Measurements from ENCODE around the gene WWOX. TPM values are rescaled to one million over a fixed set of nuclear protein-coding genes. Genes with fewer than 3 reads are reported as not detected.

Gene WWOX
- total RNA-seq, 1 experiment from 2014 or later, result 20.3 TPM

DNA sequence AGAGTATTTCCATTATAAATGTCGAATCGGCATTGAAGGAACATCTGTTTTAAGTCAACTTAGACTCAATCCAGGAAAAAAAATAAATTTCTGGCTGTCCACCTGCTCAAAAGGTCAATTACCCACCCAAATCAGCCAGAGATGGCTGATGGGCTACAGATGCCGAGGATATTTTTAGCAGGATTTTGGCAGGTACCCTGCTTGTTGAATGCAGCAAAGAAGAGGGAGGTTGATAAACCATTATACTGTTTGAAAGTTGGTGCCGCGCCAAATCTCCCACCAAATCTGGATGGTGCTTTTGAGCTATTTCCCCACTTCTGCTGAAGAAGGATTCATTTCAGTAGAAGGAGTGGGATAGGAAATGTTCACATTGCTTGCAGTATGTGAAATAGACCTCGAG is 963.4 kb downstream of the WWOX start:
- DNase-seq (ENCODE audit: low read depth), result no peak

DNA sequence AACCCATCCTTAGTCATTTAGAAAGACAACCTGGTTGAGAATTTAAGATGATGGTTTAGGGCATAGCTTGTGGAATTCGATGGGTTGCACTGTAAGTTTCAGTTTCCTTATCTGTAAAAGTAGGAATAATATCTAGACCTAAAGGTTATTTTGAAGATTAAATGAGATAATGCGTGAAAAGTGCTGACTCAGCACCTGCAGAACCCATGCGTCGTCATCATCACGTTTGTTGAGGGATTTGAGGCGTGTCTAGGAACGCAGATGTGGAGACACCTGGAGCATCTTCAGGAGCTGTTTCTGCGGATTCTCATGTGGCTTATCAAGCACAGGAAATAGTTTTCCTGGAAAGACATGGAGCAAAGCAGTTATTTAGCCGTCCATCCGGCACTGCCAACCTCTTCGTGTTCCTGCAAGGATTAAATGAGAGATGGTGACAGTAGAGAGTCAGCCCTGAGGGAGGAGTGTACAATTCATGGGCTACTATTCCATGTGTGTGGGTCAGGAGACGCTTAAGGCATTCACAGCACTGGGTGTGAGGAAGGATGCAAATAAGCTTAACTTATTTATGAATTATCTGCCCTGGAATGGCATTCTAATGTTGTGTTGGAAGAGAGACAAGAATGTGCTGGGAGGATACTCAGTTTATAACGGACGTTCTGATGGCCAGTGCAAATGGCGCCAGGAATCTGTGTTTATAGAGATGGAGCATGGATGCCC is 965.0 kb downstream of the WWOX start:
- no peak for DNase-seq (ENCODE audit: low read depth)

DNA sequence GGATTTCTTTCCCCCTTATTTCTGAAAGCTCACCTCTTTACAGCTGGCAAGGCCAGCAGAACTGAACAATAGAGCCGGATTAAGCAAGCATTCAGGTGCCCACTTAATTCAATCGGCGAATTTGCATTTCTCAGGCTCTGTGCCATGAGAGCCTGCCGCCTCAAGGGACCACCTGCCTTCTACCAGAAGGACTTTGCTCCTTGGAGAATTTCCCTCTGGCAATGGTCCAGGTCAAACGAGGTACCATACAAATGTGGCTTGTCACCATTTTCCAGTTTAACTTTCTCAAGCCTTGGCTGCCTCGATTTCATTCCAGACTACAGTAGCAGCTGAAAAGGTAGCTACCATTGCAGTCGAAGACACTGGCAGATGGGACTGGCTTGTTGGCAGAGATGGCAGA is 967.1 kb downstream of the WWOX start:
- DNase-seq (ENCODE audit: low read depth), result no peak

DNA sequence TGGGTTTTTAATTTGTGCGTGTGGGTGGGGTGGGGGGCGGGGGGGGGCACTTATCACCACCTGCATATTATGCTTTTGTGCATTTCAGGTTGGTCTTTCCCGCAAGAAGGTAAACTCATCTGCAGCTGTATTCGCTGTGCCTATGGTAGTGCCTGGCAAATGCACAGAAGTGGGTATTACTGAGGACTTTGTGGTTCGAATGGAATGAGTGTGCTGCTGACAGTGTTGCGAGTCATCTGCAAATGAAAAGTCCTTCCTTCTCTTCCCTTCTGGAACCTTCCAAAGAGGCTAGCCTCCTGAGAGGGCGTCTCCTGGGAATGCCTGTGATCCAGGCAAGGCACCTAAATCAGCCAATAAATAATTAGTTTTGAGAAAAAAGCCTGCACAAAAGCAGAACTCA is 968.1 kb downstream of the WWOX start:
- no peak for DNase-seq (ENCODE audit: low read depth)

DNA sequence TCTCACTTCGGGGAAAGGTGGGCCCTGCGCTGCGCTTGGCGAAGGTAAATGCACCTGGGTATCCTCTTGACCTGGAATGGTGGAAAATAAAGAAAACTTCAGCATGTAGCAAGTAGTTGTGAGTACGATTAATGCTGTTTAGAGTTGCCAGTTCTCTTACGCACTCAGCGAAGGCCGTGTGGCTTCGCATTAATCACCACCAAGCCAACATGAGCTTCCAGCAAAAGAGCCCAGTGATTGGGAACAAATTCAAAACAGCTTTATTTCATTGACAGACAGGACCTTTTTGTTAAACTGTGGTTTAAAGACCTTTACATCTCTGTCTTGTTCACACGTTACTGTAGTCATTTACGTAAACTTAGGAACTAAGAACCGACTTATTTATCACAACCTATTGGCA is 969.7 kb downstream of the WWOX start:
- DNase-seq (ENCODE audit: low read depth), result no peak

DNA sequence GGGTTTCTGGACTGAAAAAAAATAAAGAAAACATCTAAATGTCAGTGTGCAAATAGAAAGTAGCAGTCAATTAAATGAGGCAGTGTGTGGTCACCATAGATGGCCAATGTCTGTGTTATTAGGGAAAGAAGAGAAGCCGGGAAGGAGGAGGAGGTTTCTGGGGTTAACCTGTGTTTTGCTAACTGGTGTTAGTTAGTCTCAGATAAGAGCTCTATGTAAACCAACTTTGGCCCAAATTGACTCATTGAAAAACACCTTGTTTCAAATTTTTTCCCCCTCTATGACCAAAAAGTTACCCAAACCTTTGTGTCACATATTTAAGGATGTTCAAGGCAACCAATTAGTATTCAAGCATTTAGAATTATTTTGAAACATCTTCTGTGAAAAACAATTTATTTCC is 970.2 kb downstream of the WWOX start:
- no peak for DNase-seq (ENCODE audit: low read depth)

DNA sequence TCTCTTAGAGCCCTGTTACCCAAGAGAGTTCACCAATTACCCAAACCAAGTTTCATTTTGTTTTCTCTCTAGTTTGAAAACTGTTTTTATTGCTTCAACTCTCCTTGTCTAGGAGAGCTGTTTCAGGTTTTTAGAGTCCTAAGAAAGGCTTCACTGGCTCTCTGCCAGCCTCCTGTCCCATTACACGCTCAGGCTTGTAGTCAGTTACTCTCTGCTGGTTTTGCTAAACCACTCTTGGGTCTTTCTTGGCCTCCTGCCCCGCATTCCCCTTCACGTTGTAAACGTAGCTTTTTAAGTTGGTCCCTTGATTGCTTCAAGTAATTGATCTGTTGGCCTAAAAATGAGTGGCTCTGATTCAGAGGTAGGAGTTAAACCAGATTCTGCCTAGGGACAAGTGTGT is 972.0 kb downstream of the WWOX start:
- no peak for DNase-seq (ENCODE audit: low read depth)

DNA sequence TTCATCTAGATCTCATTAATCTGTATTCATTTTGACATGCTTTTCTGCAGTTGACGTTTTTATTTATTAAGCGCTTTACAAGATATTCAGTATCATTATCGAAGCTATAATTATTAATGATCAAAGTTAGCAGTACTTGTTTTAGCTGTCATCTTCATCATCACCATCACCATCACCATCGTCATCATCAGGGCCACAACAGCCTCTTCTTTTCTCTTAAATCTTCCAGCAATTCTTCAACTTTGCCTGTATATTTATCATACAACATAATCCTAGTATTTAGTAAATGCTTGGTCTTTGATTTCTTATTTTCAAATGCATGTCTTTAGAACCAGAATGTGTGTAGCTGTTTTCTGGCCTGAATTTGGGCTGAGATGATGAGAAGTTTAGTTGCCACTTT is 973.1 kb downstream of the WWOX start:
- DNase-seq (ENCODE audit: low read depth), result no peak

DNA sequence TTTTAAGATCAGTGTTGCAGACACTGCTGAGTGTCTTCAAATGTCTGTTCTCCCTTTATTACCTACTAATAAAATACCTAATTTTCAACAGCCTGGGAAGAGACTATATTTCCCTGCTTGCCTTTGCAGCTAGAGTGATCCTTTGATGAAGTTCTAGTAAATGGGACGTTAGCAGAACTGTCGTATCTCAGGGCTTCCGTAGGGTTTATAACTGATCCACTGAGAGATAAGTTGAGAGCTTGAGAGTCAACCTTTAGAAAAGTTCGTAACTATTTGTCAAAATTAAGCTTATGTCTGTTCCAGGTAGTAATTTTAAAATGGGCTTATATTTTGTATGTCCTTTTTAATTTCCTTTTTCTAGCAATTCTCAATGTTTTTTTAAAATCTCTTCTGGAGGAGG is 974.1 kb downstream of the WWOX start:
- DNase-seq (ENCODE audit: low read depth), result no peak

DNA sequence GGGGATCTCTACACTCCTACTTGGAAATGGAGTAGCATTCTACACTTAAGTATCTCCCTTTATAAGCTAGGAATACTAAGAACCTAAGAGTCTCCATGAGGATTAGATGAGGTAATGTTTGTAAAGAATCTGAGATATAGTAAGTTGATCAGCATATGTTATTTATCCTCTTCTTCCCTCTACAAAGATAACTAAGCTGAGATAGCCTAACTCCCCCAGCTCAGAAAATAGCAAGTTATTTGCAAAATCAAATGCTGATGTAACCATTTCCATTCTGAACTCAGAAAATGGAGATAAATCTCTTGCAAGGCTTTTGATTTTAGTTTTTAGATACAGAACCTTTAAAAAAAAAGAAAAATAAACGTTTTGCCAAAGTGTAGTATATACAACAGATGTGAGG is 975.1 kb downstream of the WWOX start:
- DNase-seq (ENCODE audit: low read depth), result no peak

DNA sequence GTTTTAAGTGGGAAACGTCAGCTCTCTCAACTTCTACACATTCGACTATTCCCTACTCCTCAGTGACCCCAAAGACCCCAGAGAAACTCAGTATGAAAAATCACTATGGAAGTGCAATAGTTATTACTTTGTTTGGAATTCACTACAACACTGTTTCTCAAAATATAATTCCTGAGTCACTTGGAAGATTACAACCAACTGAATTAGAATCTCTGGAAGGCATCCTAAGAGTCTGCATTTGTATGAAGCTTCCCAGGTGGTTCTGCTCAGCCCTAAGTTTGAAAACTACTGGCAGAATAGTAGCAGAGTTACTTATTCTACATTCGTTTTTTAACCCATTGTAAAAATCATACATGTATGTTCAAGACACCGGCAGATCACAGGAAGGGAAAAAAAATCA is 975.5 kb downstream of the WWOX start:
- no peak for DNase-seq (ENCODE audit: low read depth)

DNA sequence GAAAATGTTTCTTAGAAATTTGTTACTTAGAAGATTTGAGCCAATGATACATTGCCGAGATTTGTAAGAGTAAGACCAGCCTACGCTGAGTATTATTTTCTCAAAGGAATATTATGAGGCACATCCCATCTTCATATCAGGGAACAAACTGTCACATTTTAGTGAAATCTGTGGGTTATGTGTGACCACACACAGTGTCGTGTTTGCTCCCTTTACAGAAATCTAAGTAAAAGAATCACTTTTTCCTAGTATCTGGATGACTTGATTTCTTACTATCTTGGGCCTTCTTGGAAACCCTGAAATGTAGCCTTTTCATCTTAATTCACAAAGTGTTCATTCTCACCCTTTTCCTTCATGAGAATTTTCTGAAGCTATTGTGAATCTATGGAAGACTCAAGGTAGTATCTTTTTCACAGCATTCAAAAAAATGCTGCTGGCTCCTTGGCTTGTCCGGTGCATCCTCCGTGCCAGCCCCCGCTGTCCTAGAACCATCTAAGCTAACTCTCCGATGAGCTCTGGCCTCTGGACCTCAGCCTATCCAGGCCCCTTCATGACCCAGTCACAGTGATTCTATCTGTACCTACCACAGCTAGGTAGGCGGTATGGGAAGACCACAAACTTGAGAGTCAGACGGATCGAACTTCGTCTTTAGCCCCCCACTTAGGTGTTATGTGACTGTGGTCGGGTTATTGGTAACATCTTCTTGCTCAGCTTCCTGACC is 976.8 kb downstream of the WWOX start:
- no peak for DNase-seq (ENCODE audit: low read depth)

DNA sequence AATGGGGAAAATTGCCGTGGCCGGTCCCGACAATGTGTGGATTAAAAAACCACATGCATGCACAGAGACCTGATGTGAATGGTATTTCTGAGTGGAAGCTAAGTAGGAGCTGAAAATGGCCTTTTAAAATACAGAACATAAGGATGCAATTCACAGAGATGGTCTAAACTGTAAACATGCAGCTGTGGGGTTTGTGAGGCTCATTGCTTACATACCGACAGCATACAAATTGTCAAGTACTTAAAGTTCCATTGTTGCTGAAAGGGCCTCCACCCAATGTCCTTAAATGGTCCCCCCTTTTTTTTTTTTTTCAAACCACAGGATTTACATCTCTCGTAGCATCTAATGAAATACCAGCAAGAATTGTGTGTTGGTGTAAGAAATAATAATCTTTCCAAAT is 977.9 kb downstream of the WWOX start:
- no peak for DNase-seq (ENCODE audit: low read depth)

DNA sequence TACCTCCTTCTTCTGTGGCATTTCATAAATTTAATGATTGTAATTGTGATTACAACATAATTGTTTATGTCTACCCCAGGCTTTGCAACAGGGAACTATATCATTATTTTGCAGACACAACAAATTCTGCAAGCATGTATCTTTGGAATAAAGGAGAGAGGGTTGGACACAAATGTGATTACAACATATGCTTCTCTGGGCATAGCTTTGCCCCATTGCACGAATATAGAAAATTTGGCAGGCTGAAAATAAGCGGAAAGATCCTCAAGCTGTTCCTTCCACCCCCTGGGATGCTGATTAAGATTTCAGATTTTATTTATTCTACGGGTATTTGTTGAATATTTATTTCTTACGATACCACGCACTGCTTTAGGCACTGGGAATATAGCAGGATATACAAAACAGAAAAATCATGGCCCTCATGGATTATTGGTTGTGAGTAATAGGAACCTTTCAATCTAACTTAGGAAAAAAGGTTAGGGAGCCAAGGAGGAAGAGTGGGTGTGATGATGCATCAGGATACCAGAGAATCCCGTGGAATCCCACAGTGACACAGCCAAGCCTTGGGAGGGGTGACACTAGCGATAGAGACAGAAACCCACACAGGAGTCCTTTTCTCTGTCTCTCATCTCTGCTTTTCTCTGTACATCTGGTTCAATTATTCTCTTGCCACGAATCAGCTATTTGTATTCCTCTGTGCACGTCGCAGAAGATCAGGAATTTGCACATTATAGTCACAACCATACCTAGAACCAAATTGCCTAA is 980.4 kb downstream of the WWOX start:
- DNase-seq (ENCODE audit: low read depth), result no peak

DNA sequence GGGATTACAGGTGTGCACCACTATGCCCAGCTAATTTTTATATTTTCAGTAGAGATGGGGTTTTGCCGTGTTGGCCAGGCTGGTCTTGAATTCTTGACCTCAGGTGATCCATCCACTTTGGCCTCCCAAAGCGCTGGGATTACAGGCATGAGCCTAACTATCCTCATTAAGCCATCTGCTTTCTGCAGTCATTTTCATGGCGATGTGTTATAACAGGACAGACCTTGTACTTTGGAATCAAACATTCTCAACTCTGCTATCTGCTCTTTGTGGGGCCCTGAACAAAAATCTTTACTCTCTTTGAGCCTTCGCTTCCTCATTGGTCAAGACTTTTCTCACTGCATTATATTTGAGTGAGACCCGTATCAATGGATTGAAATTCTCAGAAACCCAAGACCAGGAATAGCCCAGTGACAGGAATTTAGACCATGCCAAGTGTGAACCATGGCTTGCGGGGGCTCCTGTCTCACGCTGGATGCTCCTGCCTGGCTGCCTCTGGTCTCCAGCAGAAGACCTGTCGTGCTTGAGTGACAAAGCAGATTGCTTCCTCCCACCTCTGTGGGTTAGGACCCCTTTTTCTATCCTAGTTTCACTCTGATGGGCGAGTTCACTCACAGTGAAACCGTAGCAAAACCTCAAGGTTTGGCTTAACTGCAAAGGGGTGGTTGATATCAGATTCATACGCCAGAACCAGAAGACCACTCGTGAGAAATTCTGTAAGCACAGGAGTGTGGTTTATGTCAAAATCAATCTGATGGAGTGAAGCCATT is 982.0 kb downstream of the WWOX start:
- no peak for DNase-seq (ENCODE audit: low read depth)

DNA sequence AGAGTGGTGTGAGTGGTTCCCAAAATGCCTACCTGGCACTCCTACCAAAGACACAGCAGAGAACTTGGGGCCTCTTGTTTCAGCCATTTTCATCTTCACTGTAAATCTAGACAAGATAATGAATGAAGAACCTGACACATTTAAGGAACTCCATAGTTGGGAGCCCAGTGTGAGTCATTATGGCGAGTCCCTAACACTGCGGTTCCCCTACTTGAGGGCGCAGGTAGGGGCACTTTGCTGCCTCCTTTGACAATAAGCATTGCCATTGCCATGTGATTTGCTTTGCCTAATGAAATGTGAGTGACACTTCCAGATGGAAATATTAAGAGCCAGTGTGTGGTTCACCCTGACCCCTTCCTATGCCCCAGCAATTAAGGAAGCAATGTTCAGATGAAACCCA is 983.5 kb downstream of the WWOX start:
- DNase-seq (ENCODE audit: low read depth), result no peak

DNA sequence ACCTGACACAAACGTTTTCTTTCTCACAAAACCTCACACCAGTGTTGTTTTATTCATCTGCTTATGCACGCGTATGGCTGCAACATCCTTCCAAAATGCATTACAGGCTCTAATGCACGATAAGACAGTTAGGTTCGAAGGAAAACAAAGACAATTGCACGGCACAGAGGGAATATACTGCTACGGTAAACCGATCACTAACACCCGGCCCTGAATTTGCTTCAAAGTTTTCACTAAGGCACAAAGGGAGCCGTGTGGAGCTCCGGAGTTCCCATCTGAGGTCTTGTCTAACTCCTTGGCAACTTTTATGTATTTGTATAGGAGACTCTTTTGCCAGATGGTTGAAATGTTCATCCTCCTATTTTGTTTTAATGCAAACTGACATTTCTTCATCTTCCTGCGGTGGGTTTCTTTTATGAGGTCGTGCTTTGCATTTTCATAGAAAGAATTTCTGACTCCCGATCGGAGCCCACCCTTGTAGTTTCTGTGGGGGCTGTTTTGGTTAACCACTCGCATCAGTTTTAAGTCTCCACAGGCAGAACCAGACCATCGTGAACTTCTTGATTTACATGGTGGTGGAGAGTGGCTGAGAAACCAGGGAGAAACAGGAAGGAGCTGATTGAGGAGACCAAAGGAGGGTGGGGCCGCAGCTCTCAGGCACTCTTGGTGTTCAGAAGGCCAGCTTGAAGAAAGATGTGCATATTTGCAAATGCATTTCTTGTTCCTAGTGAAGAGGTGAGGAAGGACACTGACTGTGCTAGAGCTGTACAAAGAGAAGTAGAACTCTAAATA is 984.2 kb downstream of the WWOX start:
- DNase-seq (ENCODE audit: low read depth), result no peak

DNA sequence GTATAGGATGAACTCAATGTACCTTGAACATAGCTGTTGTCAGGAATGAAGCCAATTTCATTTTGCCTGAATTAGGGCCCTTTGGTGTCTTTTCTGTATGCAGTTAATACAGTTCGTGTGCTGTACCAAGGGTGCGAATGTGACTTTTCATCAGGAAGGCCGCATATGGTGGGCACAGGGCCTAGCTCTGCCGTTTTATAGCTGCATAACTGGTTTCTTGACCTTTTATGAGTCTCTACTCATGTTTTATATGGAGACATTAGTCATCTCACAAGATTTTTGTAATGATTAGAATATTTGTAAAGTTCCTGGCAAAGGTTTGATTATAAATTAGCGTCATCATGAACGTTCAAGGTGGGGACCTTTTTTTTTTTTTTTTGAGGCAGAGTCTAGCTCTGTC is 989.5 kb downstream of the WWOX start:
- no peak for DNase-seq (ENCODE audit: low read depth)

DNA sequence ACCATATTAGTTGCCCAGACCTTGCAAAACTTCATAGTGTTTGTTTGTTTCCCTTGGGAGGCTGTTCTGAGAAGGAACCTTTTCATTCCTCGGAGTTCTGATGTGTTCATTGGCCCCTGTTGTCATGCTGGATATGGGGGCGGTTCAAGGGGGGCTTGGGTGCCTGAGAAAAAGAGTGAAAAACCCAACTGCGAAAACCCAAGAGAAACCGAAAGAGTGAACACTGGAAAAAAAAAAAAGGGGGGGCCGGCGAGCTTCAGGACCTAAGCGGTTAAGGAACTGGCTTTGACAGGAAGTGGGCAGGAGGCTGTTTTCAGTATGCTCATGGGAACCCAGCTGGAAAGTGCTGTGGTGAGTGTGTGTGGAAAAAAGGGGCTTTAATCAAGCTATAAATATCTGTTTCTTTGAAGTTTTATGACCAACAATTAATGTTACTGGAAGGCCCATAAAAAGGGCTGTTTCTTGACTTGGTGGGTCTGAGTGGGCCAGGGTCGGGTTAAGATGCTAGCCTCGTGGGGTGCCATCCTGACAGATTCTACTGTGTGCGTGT is 990.4 kb downstream of the WWOX start:
- no peak for DNase-seq (ENCODE audit: low read depth)

DNA sequence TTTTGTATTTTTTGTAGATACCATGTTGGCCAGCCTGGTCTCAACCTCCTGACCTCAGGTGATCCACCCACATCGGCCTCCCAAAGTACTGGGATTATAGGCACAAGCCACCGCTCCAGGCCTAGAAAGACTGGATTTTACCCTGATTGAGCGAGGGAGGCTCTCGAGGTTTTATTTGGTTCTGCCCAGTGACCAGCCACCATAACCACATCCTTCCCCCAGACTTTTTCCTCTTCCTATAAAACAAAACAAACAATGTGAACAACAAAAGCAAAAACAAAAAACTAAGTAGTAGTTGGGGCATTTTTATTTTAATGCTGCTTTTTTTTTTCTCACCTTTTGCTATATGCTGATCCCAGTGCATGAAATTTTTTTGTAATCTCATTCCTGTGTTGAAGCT is 991.5 kb downstream of the WWOX start:
- no peak for DNase-seq (ENCODE audit: low read depth)

DNA sequence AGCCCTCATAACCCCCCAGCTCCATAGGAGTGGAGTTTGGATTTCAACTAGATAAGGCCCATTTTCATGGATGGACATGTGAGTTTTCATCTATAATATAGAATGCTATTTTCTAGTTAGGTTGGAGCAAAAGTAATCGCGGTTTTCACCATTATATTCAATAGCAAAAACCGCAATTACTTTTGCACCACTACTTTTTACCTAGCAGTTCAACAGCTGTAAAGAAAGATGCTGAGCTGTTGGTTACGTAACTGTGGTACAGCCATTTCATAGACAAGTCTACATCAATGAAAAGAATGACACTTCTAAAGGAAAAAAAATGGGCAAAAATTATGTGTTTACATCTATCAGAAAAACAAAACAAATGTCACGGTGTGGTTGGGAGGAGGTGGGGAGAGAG is 993.4 kb downstream of the WWOX start:
- DNase-seq (ENCODE audit: low read depth), result no peak
